ENCODE data around the gene RBM19.

RBM19 gene

GRCh38 chr12:113988976-113989375 lies 22.9 kb upstream of the RBM19 start:
- DNase-seq: no peak

- DNase-seq: no peak
Observed at GRCh38 chr12:113988064-113988451, 21.9 kb upstream of the RBM19 start.

GRCh38 chr12:113987261-113988063 lies 21.3 kb upstream of the RBM19 start:
- no peak for DNase-seq

GRCh38 chr12:113984464-113984863 lies 18.3 kb upstream of the RBM19 start:
- DNase-seq: no peak

- no peak for DNase-seq
Observed at GRCh38 chr12:113983777-113984448, 17.8 kb upstream of the RBM19 start.

- no peak for DNase-seq
Observed at GRCh38 chr12:113983265-113983664, 17.1 kb upstream of the RBM19 start.

GRCh38 chr12:113981876-113982275 lies 15.8 kb upstream of the RBM19 start:
- DNase-seq: no peak

GRCh38 chr12:113980537-113981337 lies 14.6 kb upstream of the RBM19 start:
- peak; percentile 64 to 81 (median 78) for DNase-seq

GRCh38 chr12:113980054-113980453 lies 13.9 kb upstream of the RBM19 start:
- no peak for DNase-seq

GRCh38 chr12:113978080-113978479 lies 12.0 kb upstream of the RBM19 start:
- no peak for DNase-seq

- DNase-seq: no peak
Observed at GRCh38 chr12:113974006-113974405, 7.9 kb upstream of the RBM19 start.

- DNase-seq: no peak
Observed at GRCh38 chr12:113973109-113973904, 7.2 kb upstream of the RBM19 start.

- no peak for DNase-seq
Observed at GRCh38 chr12:113971392-113971791, 5.3 kb upstream of the RBM19 start.

GRCh38 chr12:113970211-113970610 lies 4.1 kb upstream of the RBM19 start:
- peak; percentile 28 to 35 (median 34) for DNase-seq

- DNase-seq: no peak
Observed at GRCh38 chr12:113967368-113967767, 1.2 kb upstream of the RBM19 start.

- DNase-seq: no peak
Observed at GRCh38 chr12:113962733-113963132, 3.4 kb downstream of the RBM19 start.

- peak; percentile 82 to 93 (median 91) for DNase-seq
Observed at GRCh38 chr12:113961921-113962710, 4.0 kb downstream of the RBM19 start.

- no peak for DNase-seq
Observed at GRCh38 chr12:113960030-113960429, 6.1 kb downstream of the RBM19 start.

- DNase-seq: no peak
Observed at GRCh38 chr12:113959096-113959495, 7.0 kb downstream of the RBM19 start.

GRCh38 chr12:113958108-113958507 lies 8.0 kb downstream of the RBM19 start:
- DNase-seq: no peak

- DNase-seq: no peak
Observed at GRCh38 chr12:113957627-113958026, 8.5 kb downstream of the RBM19 start.
